ENCODE data around the gene PTH1R. TPM values are rescaled to one million over a fixed set of nuclear protein-coding genes. Genes with fewer than 3 reads are reported as not detected.
"Not testable (repeated sequence)": the region's sequence is repeated elsewhere in the genome, so short reads cannot be mapped to it uniquely, and the experiment has no call there.

The PTH1R gene
- total RNA-seq, 2 donors from 2014 or later = 0.69 to 4.8 TPM

DNA sequence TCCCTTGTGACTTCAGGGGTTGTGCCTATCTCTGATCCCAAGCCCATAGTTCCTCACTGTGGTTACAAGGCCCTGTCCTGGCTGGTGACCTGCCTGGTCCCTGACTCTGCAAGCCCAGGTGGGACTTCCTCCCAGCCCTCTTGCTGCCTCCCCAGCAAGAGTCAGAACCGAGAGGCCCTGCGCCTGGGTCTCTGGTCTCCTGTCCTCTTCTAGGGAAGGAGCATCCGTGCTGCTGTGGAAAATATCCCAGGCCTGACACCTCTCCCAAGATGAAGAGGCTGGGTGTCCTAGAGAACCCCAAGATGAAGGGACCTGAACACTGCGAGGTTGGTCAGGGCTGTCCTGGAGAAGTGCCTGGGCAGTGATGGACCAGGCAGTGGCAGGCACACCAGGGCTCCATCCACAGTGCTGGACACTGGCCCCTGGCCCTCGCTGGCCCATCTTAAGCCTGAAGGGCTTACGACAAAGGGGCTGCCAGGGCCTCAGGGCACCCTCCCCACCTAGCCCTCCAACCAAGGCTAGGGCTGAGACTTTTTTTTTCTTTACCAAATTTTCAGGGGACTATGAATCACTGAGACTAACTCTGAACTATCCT lies 32.7 kb downstream of the PTH1R start:
- Histone ChIP-seq H3K9me3 (ENCODE audit: control insufficient read depth, low read length) (no peaks in the 10 kb centered on the region), H3K4me3 (ENCODE audit: low read length) (no peak overlapping the region), H3K27me3 (ENCODE audit: control insufficient read depth, insufficient read depth, low read length, poor library complexity, severe bottlenecking) (no peaks in the 10 kb centered on the region), H3K9ac (ENCODE audit: extremely low read depth, low read length, poor library complexity, severe bottlenecking) (no peak overlapping the region), H3K4me1 (ENCODE audit: control insufficient read depth, insufficient read depth, low read length) (no peaks in the 10 kb centered on the region), H3K36me3 (ENCODE audit: control insufficient read depth, insufficient read depth, low read length) (peaks cover 2% of the 10 kb centered on the region), H3K27ac (ENCODE audit: low read depth, low read length) (no peak overlapping the region)
- WGBS, 2 experiments (ENCODE audit: insufficient coverage in 1 of 2, insufficient read length in 1 of 2) = 87 to 90% methylated on average over 3 to 6 of the region's 6 CpGs
- no peaks in the 10 kb centered on the region for H3K4me1 Mint-ChIP-seq
- H3K36me3 Mint-ChIP-seq (ENCODE audit: low read depth) = no peaks in the 10 kb centered on the region
- no peaks in the 10 kb centered on the region for H3K9me3 Mint-ChIP-seq
- DNase-seq = no peak
- TF ChIP-seq, protein P1, sequence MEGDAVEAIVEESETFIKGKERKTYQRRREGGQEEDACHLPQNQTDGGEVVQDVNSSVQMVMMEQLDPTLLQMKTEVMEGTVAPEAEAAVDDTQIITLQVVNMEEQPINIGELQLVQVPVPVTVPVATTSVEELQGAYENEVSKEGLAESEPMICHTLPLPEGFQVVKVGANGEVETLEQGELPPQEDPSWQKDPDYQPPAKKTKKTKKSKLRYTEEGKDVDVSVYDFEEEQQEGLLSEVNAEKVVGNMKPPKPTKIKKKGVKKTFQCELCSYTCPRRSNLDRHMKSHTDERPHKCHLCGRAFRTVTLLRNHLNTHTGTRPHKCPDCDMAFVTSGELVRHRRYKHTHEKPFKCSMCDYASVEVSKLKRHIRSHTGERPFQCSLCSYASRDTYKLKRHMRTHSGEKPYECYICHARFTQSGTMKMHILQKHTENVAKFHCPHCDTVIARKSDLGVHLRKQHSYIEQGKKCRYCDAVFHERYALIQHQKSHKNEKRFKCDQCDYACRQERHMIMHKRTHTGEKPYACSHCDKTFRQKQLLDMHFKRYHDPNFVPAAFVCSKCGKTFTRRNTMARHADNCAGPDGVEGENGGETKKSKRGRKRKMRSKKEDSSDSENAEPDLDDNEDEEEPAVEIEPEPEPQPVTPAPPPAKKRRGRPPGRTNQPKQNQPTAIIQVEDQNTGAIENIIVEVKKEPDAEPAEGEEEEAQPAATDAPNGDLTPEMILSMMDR (conservative IDR thresholded peaks at IDR 0.05) = no peak
- no peak overlapping the region for H3K4me3 Mint-ChIP-seq
- no peaks in the 10 kb centered on the region for H3K27me3 Mint-ChIP-seq (ENCODE audit: insufficient read depth)
- no peak overlapping the region for H3K27ac Mint-ChIP-seq

DNA sequence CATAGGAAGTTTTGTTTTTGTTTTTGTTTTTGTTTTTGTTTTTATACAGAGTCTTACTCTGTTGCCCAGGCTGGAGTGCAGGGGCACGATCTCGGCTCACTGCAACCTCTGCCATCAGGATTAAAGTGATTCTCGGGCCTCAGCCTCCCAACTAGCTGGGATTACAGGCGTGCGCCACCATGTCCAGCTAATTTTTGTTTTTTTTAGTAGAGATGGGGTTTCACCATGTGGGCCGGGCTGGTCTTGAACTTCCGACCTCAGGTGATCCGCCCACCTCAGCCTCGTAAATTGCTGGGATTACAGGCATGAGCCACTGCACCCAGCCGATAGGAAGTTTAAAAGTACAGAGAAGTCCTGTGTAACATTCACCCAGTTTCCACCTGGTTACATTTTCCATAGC lies 33.4 kb downstream of the PTH1R start:
- not testable (repeated sequence) for H3K9me3 Mint-ChIP-seq; H3K27ac ChIP-seq (ENCODE audit: low read depth, low read length); H3K9me3 ChIP-seq (ENCODE audit: control insufficient read depth, low read length); H3K36me3 ChIP-seq (ENCODE audit: control insufficient read depth, insufficient read depth, low read length); H3K4me3 Mint-ChIP-seq; H3K36me3 Mint-ChIP-seq (ENCODE audit: low read depth); H3K4me1 ChIP-seq (ENCODE audit: control insufficient read depth, insufficient read depth, low read length); H3K4me3 ChIP-seq (ENCODE audit: low read length); H3K27ac Mint-ChIP-seq; H3K27me3 ChIP-seq (ENCODE audit: control insufficient read depth, insufficient read depth, low read length, poor library complexity, severe bottlenecking); DNase-seq; H3K27me3 Mint-ChIP-seq (ENCODE audit: insufficient read depth); H3K4me1 Mint-ChIP-seq; H3K9ac ChIP-seq (ENCODE audit: extremely low read depth, low read length, poor library complexity, severe bottlenecking)
- 91 to 95% methylated on average over 9 to 10 of the region's 10 CpGs for WGBS, 2 experiments (ENCODE audit: insufficient coverage in 1 of 2, insufficient read length in 1 of 2)

DNA sequence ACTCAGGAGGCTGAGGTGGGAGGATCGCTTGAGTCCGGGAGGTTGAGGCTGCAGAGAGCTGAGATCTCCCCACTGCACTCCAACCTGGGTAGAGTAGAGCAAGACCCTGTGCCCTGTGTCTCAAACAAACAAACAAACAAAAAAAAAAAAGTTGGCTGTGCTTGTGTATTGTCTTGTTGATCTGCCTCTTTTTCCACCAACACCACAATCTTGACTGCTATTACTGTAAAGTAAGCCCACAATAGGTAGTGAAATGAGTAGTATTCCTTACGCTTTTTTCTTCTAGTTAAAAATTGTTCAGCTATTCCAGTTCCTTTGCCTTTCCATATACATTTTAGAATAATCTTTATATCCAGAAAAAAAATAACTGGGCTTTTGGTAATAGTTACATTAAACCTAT lies 35.5 kb downstream of the PTH1R start:
- peaks cover 23% of the 10 kb centered on the region for H3K36me3 ChIP-seq (ENCODE audit: control insufficient read depth, insufficient read depth, low read length)
- no peak overlapping the region for H3K4me3 ChIP-seq (ENCODE audit: low read length)
- no peak overlapping the region for H3K27ac ChIP-seq (ENCODE audit: low read depth, low read length)
- H3K9me3 ChIP-seq (ENCODE audit: control insufficient read depth, low read length) = peaks cover 10% of the 10 kb centered on the region
- TF ChIP-seq, protein P1 (conservative IDR thresholded peaks at IDR 0.05) = no peak
- no peaks in the 10 kb centered on the region for H3K4me1 ChIP-seq (ENCODE audit: control insufficient read depth, insufficient read depth, low read length)
- 90 to 96% methylated on average over 2 to 3 of the region's 3 CpGs for WGBS, 2 experiments (ENCODE audit: insufficient coverage in 1 of 2, insufficient read length in 1 of 2)
- Mint-ChIP-seq H3K27me3 (ENCODE audit: insufficient read depth) (no peaks in the 10 kb centered on the region), H3K9me3 (peaks cover 9% of the 10 kb centered on the region), H3K4me1 (no peaks in the 10 kb centered on the region), H3K27ac (no peak overlapping the region), H3K36me3 (ENCODE audit: low read depth) (peaks cover 18% of the 10 kb centered on the region), H3K4me3 (no peak overlapping the region)
- no peak overlapping the region for H3K9ac ChIP-seq (ENCODE audit: extremely low read depth, low read length, poor library complexity, severe bottlenecking)
- no peak for DNase-seq
- no peaks in the 10 kb centered on the region for H3K27me3 ChIP-seq (ENCODE audit: control insufficient read depth, insufficient read depth, low read length, poor library complexity, severe bottlenecking)

DNA sequence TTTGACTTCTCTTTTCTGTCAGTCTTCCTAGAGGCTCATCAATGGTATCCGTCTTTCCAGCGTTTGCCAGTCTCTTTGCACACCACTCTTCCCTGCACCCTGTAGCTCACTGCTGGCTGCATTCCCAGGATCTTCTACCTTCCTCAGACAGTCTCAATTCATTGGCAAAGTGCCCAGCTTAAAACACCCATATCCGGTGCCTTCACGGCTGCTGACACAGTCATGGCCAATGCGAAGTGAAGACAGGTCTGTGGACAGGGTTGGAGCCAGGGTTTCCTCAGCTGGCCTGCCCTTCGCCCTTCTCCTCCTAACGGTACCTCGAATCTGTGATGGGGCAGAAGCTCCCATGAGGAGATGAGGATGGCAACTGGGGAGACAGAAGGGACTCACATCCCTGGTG lies 36.1 kb downstream of the PTH1R start:
- no peaks in the 10 kb centered on the region for H3K27me3 Mint-ChIP-seq (ENCODE audit: insufficient read depth)
- Histone ChIP-seq H3K9ac (ENCODE audit: extremely low read depth, low read length, poor library complexity, severe bottlenecking) (no peak overlapping the region), H3K27ac (ENCODE audit: low read depth, low read length) (no peak overlapping the region), H3K4me3 (ENCODE audit: low read length) (no peak overlapping the region), H3K4me1 (ENCODE audit: control insufficient read depth, insufficient read depth, low read length) (no peaks in the 10 kb centered on the region), H3K36me3 (ENCODE audit: control insufficient read depth, insufficient read depth, low read length) (peaks cover 30% of the 10 kb centered on the region), H3K27me3 (ENCODE audit: control insufficient read depth, insufficient read depth, low read length, poor library complexity, severe bottlenecking) (no peaks in the 10 kb centered on the region), H3K9me3 (ENCODE audit: control insufficient read depth, low read length) (peaks cover 17% of the 10 kb centered on the region)
- peaks cover 25% of the 10 kb centered on the region for H3K36me3 Mint-ChIP-seq (ENCODE audit: low read depth)
- TF ChIP-seq, protein P1 (conservative IDR thresholded peaks at IDR 0.05) = no peak
- WGBS, 2 experiments (ENCODE audit: insufficient coverage in 1 of 2, insufficient read length in 1 of 2) = 94% methylated on average over 5 to 8 of the region's 8 CpGs
- peaks cover 15% of the 10 kb centered on the region for H3K9me3 Mint-ChIP-seq
- H3K27ac Mint-ChIP-seq = no peak overlapping the region
- no peaks in the 10 kb centered on the region for H3K4me1 Mint-ChIP-seq
- no peak for DNase-seq
- H3K4me3 Mint-ChIP-seq = no peak overlapping the region
